HG03565 (cell line): ENCODE data around the gene SLC15A1.

ENCODE experiments used
- ATAC-seq: cut with Tn5 transposase; IDR thresholded peaks from one replicate; pipeline ENCODE4 v1.9.1; 2021; ENCODE audit warnings: mild to moderate bottlenecking, moderate library complexity; ENCODE audit not compliant: unreplicated experiment

Gene SLC15A1, protein sequence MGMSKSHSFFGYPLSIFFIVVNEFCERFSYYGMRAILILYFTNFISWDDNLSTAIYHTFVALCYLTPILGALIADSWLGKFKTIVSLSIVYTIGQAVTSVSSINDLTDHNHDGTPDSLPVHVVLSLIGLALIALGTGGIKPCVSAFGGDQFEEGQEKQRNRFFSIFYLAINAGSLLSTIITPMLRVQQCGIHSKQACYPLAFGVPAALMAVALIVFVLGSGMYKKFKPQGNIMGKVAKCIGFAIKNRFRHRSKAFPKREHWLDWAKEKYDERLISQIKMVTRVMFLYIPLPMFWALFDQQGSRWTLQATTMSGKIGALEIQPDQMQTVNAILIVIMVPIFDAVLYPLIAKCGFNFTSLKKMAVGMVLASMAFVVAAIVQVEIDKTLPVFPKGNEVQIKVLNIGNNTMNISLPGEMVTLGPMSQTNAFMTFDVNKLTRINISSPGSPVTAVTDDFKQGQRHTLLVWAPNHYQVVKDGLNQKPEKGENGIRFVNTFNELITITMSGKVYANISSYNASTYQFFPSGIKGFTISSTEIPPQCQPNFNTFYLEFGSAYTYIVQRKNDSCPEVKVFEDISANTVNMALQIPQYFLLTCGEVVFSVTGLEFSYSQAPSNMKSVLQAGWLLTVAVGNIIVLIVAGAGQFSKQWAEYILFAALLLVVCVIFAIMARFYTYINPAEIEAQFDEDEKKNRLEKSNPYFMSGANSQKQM

DNA sequence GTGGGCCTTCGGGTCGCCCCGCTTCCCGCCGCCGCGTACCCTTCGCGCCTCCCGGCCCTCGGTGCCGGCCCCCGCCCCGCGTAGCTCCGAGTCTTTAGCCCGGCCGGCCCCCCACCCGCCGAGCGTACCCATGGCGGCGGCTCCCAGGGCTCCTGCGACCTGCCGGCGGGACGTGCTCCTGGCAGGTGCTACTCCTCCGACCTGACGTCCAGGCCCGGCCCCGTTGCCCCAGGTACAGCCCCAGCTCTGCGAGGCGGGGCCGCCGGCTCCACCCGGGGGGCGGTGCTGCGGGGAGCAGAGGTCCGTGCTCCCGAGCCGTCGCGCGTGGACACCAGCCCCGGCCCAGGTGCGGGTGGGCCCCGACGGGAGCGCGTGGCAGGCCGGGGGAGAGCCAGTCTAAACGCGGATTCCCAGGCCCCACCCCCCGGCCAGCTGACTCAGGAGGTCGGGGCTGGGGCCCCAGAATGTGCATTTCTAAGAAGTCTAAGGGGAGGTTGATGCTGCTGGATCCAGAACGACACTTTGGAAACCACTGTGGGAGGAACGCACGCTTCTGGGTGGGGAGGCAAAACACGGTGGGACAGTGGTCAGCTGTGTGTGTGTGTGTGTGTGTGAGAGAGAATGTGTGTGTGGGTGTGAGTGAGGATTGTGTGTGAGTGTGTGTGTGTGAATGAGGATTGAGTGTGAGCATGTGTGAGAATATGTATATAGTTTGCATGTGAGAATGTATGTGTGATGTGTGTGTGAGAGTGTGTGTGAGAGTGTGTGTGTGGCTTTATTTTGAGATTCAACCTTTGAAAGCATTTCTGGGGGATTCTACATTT lies at the start of gene SLC15A1:
Gene SLC15A1 (minus strand): TSS at position 206 of the 824 bp plus-strand sequence. CDS start 74 bp downstream, at position 132.
- no peak for ATAC-seq

GRCh38 chr13:98801626-98802418 lies 49.4 kb upstream of the SLC15A1 start:
- ATAC-seq, result no peak

DNA sequence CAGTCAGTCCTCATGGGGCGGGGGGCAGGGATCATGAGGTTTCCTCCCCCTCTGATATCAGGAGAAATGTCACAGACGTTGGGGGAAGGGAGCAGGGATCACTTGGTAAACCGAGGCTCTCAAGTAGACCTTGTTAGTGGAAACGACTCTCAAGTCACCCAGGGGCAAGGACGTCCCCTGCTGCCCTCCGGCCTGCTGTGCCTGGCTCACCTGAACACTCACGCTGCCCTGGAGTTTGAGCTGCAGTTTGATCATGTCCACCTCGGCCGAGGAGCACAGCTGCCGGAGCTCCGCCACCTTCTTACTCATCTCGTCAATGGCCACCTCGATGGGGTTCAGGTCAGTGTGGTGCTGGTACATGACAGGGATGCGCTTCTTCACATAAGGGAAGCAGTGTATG lies 47.6 kb upstream of the SLC15A1 start:
- ATAC-seq, result no peak

- no peak for ATAC-seq
Observed at GRCh38 chr13:98798849-98799645, 46.6 kb upstream of the SLC15A1 start.

DNA sequence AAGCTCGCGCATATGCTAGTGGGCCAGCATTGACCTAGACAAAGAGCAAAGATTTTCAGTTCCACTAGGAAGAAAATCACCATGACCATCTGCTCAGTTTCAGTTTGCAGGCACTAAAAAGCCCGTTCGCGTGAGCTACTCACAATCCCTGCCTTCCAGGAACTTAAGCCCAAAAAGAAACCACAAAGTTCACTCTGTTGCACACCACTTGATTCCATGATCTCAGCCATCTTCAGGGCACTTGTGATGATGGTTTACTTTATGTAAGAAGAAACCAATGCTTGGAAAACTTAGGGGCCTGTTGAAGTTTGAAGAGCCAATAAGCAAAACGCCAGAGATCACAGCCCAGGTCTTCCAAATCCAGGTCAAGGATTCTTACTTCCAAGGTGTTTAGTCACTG lies 45.0 kb upstream of the SLC15A1 start:
- no peak for ATAC-seq

DNA sequence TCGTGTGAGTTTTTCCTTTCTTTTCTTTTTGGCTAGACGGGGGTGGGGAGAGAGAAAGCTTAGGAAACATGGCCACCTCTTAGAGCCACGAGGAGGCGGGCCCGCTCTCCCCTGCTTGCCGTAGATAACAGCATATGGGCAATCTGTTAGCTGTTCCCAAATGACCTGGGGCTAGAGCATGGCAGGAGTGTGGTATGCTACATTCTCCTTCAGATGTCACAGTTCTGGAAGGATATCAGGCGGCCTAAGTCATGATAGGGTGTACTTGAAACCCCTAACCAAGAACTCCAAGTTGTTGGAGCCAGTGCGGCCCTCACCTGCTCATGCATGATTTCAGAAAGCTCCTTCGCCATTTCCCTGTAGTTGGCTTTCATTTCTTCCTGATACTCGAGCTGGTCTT lies 44.3 kb upstream of the SLC15A1 start:
- no peak for ATAC-seq

DNA sequence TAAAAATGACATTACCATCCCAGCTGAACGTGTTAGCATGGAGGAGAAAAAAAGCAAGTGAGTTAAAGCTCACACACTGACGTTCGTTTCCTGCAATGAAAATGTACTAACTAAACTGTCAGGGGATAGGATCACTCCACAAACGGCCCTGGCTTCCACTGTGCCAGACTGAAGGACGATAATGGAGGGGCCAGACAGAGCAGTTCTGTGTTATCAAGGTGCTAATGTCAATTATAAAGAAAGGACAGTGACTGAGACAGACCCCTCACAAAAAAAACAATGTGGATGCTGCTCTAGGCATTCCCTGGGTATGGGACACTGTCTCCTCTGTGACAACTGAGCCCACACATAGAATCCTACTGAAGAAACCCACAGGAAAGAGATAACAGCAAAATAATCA lies 43.7 kb upstream of the SLC15A1 start:
- no peak for ATAC-seq

GRCh38 chr13:98795220-98795619 lies 42.7 kb upstream of the SLC15A1 start:
- ATAC-seq, result no peak

GRCh38 chr13:98794498-98794897 lies 42.0 kb upstream of the SLC15A1 start:
- ATAC-seq, result no peak

GRCh38 chr13:98792785-98793495 lies 40.5 kb upstream of the SLC15A1 start:
- ATAC-seq, result no peak

DNA sequence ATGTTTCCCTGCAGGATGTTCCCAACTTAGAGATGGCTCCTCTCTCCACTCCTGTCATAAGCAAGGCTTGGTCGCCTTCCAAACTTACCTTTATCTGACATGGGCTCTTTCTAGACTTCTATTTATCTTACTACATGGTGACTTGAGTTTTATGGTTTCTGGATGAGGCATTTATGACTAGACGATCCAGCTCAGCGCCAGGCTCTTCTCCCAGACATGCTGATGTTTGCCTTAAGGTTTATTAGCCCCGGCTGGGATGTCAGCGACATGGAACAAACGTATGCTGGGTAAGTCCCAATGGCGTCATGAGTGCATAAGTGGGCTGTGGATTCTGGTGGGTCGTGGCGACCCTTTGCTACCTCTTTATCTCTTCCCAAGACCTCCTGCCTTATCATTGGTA lies 39.8 kb upstream of the SLC15A1 start:
- ATAC-seq, result no peak

DNA sequence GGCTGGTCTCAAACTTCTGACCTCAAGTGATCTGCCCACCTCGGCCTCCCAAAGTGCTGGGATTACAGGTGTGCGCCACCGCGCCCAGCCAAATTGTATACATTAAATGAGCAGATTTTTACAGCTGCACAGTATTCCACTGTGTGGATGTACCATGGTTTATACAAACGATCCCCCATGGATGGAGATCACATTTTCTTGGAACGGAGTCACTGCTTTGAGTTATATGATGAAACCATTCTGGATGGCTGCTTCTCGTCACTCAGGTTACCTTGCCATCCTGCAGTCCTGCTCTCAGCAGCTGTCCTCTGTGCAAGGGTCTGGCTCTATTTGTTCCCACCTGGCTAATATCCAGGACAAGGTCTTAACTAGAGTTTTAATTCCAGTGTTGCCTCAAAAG lies 39.1 kb upstream of the SLC15A1 start:
- no peak for ATAC-seq

- ATAC-seq, result no peak
Observed at GRCh38 chr13:98787996-98788395, 35.5 kb upstream of the SLC15A1 start.

DNA sequence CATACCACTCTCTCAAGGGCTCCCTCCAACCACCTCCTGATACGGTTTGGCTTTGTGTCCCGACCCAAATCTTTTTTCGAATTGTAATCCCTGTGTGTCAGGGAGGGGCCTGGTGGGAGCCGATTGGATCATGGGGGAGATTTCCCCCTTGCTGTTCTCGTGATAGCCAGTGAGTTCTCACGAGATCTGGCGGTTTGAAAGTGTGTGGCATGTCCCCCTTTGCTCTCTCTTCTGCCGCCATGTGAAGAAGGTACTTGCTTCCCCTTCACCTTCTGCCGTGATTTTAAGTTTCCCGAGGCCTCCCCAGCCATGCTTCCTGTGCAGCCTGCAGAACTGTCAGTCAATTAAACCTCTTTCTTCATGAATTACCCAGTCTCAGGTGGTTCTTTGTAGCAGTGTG lies 34.7 kb upstream of the SLC15A1 start:
- no peak for ATAC-seq

- ATAC-seq, result no peak
Observed at GRCh38 chr13:98786023-98786422, 33.6 kb upstream of the SLC15A1 start.

GRCh38 chr13:98785405-98785804 lies 32.9 kb upstream of the SLC15A1 start:
- no peak for ATAC-seq

DNA sequence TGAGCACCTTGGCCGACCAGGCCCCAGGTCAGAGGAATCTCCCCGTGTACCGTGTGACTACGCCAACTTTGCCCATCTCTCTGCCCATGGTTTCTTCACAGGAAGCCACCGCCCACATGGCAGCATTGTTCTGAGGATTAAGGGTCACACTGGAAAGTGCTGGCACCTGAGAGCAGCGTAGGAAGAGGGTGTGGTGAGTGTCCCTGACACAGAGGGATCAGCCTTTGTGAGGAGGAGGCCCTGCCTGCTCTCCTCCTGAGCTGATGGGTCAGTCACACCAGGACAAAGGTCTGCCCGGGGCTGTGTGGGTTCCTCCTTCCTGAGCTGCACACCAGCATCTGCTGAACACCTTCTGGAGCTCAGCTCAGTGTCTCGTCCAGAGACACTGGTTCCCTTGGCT lies 32.2 kb upstream of the SLC15A1 start:
- ATAC-seq, result no peak

DNA sequence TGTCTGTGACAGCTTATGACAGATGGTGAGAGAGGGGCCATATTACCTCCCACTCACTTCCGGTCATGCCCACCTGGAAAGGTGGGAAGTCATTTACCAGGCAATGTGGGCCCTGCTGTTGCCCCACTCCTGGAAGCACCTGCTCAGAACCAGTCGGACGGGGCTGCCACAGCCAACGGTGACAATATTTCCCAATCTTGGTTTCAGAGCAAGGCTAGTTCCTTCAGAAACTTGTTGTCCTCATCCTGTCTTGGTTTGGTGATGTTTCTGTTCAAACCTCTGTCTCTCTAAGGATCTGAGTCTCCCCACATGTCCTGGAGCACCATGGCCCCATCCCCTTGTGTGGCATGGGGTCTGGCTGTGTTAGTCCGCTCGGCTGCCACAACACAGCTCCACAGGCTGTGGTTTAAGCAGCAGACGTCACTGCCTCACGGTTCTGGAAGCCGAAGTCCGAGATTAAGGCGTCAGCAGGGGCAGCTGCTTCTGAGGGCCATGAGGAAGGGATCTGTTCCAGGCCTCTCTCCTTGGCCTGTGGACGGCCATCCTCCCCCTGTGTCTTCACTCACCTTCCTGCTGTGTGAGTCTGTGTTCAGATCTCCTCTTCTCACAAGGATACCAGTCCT lies 31.5 kb upstream of the SLC15A1 start:
- no peak for ATAC-seq

DNA sequence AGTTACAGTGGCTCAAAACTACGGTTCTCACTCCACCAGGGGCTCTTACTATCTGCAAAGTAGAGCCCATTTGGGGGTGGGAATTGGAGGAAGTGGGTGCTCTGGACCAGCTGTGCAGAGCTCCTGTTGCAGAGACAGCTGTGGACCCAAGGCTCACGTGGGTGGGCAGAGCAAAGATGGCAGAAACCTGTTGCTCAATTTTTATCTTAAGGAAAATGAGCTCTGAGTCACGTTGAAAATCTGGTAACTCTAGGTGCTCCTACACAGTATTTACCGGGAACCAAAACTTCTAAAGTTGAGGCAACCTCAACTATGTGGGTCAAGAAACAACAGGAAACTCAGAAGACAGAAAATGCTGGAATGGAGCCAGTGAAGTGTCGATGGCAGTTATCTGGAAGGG lies 30.2 kb upstream of the SLC15A1 start:
- no peak for ATAC-seq
